ENCODE data around the gene RPS14. TPM values are rescaled to one million over a fixed set of nuclear protein-coding genes. Genes with fewer than 3 reads are reported as not detected.

Gene RPS14
- total RNA-seq, 1 experiment from 2014 or later: 1,789 TPM

DNA sequence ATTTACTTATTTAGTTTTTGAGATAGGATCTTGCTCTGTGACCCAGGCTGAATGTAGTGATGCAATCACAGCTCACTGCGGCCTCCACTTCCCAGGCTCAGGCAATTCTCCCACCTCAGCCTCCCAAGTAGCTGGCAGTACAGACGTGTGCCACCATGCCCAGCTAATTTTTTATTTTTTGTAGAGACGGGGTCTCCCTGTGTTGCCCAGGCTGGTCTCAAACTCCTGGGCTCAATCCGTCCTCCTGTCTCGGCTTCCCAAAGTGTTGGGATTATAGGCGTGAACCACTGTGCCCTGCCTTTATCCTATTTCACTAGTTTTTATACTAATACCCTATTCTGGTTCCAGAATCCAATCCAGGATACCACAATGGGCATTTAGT lies 6.8 kb downstream of the RPS14 start:
- no peak for DNase-seq (ENCODE audit: low spot score)
- no TSS peak for BruUV-seq (replicated peaks)
- H3K4me3 ChIP-seq (ENCODE audit: low read depth, low read length, poor library complexity, severe bottlenecking): no peak overlapping the region
- H3K27me3 ChIP-seq (replicated peaks; ENCODE audit: insufficient read depth, low read depth, low read length, poor library complexity): no peaks in the 10 kb centered on the region
- peaks cover 15% of the 10 kb centered on the region for H3K4me1 ChIP-seq (ENCODE audit: insufficient read depth, low read length, poor library complexity, severe bottlenecking)
- intact Hi-C loops (cut with micrococcal nuclease; ENCODE audit: unreplicated experiment): no loop called here
- POLR2A ChIA-PET (ENCODE audit: low non-redundant PET): no interaction called here
- peaks cover 51% of the 10 kb centered on the region for H3K36me3 ChIP-seq (ENCODE audit: insufficient read depth, low read length, poor library complexity, severe bottlenecking)
- no peak overlapping the region for H3K27ac ChIP-seq (ENCODE audit: low read depth, low read length, poor library complexity, severe bottlenecking)
- H3K9me3 ChIP-seq (ENCODE audit: low read depth, low read length, poor library complexity, severe bottlenecking): no peaks in the 10 kb centered on the region
- CTCF ChIA-PET: no interaction called here
- TF ChIP-seq, protein P1, sequence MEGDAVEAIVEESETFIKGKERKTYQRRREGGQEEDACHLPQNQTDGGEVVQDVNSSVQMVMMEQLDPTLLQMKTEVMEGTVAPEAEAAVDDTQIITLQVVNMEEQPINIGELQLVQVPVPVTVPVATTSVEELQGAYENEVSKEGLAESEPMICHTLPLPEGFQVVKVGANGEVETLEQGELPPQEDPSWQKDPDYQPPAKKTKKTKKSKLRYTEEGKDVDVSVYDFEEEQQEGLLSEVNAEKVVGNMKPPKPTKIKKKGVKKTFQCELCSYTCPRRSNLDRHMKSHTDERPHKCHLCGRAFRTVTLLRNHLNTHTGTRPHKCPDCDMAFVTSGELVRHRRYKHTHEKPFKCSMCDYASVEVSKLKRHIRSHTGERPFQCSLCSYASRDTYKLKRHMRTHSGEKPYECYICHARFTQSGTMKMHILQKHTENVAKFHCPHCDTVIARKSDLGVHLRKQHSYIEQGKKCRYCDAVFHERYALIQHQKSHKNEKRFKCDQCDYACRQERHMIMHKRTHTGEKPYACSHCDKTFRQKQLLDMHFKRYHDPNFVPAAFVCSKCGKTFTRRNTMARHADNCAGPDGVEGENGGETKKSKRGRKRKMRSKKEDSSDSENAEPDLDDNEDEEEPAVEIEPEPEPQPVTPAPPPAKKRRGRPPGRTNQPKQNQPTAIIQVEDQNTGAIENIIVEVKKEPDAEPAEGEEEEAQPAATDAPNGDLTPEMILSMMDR (conservative IDR thresholded peaks at IDR 0.05; ENCODE audit: low read depth, low read length): no peak
- TF ChIP-seq EZH2 (IDR thresholded peaks at IDR 0.05; ENCODE audit: borderline replicate concordance, low read depth, low read length, poor library complexity, severe bottlenecking): no peak

DNA sequence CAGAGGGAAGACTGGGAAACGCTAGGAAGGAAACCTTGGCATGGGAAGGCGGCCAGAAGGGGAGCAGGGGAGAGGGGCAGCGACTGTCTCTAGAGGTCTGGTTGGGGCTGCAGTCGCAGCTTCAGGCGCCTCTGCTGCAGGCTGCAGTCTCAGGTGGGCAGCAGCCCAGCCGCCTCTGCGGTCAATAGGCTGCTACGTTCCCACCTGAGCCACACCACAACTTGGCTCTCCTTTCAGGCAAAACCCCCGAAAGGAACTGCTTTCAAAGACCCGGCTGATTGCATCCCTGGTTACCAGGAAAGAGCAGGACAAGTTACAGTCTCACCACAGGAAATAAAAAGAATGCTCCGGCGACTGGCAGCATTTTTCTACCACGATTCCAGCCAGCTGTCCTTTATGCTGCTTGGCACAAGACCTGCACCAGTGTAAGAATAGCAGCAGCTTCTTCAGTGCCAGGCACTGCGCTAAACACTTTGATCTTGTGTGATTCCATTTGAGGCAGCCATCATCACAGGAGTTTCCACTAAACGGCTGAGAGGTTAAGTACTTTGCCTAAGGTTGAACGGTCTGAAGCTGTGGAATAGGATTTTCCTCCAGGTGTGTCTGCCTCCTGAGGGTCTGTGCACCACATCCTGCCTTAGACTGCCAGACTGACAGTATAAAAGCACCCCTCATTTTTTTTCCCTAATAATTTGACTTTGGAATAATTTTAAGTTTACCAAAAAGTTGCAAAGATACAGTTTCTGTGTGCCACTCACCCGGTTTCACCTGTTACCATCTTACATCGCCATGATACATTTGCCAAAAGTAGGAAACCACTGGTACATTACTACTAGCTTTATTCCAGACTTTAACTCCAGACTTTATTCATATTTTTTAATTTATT lies 7.5 kb downstream of the RPS14 start:
- Histone ChIP-seq H3K4me1 (ENCODE audit: insufficient read depth, low read length, poor library complexity, severe bottlenecking) (peaks cover 8% of the 10 kb centered on the region), H3K27ac (ENCODE audit: low read depth, low read length, poor library complexity, severe bottlenecking) (peak overlapping the region; percentile 29), H3K36me3 (ENCODE audit: insufficient read depth, low read length, poor library complexity, severe bottlenecking) (peaks cover 45% of the 10 kb centered on the region), H3K9me3 (ENCODE audit: low read depth, low read length, poor library complexity, severe bottlenecking) (no peaks in the 10 kb centered on the region), H3K27me3 (replicated peaks; ENCODE audit: insufficient read depth, low read depth, low read length, poor library complexity) (no peaks in the 10 kb centered on the region), H3K4me3 (ENCODE audit: low read depth, low read length, poor library complexity, severe bottlenecking) (no peak overlapping the region)
- TF ChIP-seq, protein P1 (conservative IDR thresholded peaks at IDR 0.05; ENCODE audit: low read depth, low read length): no peak
- TF ChIP-seq EZH2 (IDR thresholded peaks at IDR 0.05; ENCODE audit: borderline replicate concordance, low read depth, low read length, poor library complexity, severe bottlenecking): no peak
- CTCF ChIA-PET: interaction anchor here (0.6 kb wide), 1 partner anchor 13 kb away, joined by 3 read pairs; no protein-coding TSS in a partner anchor
- POLR2A ChIA-PET (ENCODE audit: low non-redundant PET): no interaction called here
- intact Hi-C loops (cut with micrococcal nuclease; ENCODE audit: unreplicated experiment): no loop called here
- no peak for DNase-seq (ENCODE audit: low spot score)
- BruUV-seq (replicated peaks): no TSS peak

DNA sequence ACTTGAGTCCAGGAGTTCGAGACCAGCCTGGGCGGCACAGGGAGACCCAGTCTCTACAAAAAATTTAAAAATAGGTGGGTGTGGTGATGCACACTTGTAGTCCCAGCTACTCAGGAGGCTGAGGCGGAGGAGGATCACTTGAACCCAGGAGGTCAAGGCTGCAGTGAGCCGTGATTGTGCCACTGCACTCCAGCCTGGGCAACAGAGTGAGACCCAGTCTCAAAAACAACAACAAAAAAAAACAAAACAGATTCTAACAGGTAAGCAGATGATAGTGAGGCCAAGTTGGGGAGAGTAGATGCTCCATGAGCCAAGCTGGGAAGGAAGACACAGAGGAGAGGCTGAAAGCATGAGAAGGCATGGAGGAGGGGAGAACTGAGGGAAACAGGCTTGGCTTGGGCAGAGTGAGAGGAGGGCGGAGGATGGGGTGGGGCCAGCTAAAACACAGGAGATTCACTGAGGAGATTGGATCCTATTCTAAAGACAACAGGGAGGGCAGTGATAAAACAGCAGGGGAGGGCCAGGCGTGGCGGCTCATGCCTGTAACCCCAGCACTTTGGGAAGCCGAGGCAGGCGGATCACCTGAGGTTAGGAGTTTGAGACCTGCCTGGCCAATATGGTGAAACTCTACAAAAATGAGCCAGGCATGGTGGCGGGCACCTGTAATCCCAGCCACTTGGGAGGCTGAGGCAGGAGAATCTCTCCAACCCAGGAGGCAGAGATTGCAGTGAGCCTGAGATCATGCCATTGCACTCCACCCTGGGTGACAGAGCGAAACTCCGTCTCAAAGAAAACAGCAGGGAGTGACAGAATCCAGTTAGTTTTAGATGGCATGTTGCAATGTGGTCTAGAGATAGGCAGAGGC lies 8.4 kb downstream of the RPS14 start:
- Histone ChIP-seq H3K9me3 (ENCODE audit: low read depth, low read length, poor library complexity, severe bottlenecking) (no peaks in the 10 kb centered on the region), H3K4me1 (ENCODE audit: insufficient read depth, low read length, poor library complexity, severe bottlenecking) (peaks cover 3% of the 10 kb centered on the region), H3K27ac (ENCODE audit: low read depth, low read length, poor library complexity, severe bottlenecking) (no peak overlapping the region), H3K36me3 (ENCODE audit: insufficient read depth, low read length, poor library complexity, severe bottlenecking) (peaks cover 36% of the 10 kb centered on the region), H3K27me3 (replicated peaks; ENCODE audit: insufficient read depth, low read depth, low read length, poor library complexity) (no peaks in the 10 kb centered on the region), H3K4me3 (ENCODE audit: low read depth, low read length, poor library complexity, severe bottlenecking) (no peak overlapping the region)
- no TSS peak for BruUV-seq (replicated peaks)
- no peak for DNase-seq (ENCODE audit: low spot score)
- POLR2A ChIA-PET (ENCODE audit: low non-redundant PET): interaction anchor here (1.0 kb wide), 1 partner anchor 9 kb away, joined by 3 read pairs; the partner anchor contains the start of gene RPS14
- CTCF ChIA-PET: interaction anchor here (0.6 kb wide), 1 partner anchor 14 kb away, joined by 3 read pairs; no protein-coding TSS in a partner anchor
- TF ChIP-seq, protein P1 (conservative IDR thresholded peaks at IDR 0.05; ENCODE audit: low read depth, low read length): no peak
- no peak for TF ChIP-seq EZH2 (IDR thresholded peaks at IDR 0.05; ENCODE audit: borderline replicate concordance, low read depth, low read length, poor library complexity, severe bottlenecking)
- intact Hi-C loops (cut with micrococcal nuclease; ENCODE audit: unreplicated experiment): no loop called here
